K562 (cell line): ENCODE measurements around the gene DTNB. TPM values are rescaled to one million over a fixed set of nuclear protein-coding genes. Genes with fewer than 3 reads are reported as not detected.

ENCODE experiments used
- ATAC-seq: fragments of 200-7000 bp; cut with Tn5 transposase; 3 replicates; pipeline ENCODE4 v1.9.1; 2020; ENCODE audit warnings: moderate library complexity
- BruUV-seq: library from RNA; stranded (reverse); fragments of 400-500 nt; replicated peaks from 2 replicates; lab custom pipeline; 2021; lab: Mats Ljungman, UMichigan
- CTCF ChIA-PET: fragments of 300-600 bp; formaldehyde crosslinking; extraction: SDS; loops from one replicate; lab custom pipeline; 2021; ENCODE audit warnings: low intra/inter-chr PET ratio; lab: Yijun Ruan, JAX
- POLR2A ChIA-PET: fragments of 300-600, 350-650 bp; sonication (Branson Sonifier 250); formaldehyde crosslinking; extraction: SDS; loops from one replicate; lab custom pipeline; 2021; ENCODE audit warnings: antibody characterized with exemption, inconsistent platforms; lab: Yijun Ruan, JAX
- DNase-seq, 4 experiments: peaks; one replicate each; pipeline versions ENCODE4 v3.0.0 to v3.0.0-alpha.2; 2011 to 2018; ENCODE audit warnings: low spot score in 3 of 4, mixed read lengths in 3 of 4; ENCODE audit errors: extremely low read depth in 1 of 4
- FAIRE-seq: peaks from 2 replicates; lab custom pipeline; 2011; peaks lifted over from hg19 to GRCh38; lab: Jason Lieb, UNC
- H2AFZ ChIP-seq: 2 replicates; pipeline ENCODE4 v1.6.0; 2011; ENCODE audit warnings: low read depth, low read length, control low read depth, inconsistent platforms
- H3K27ac ChIP-seq: fragments of 200-600 bp; 3 replicates; pipeline ENCODE4 v1.8.0; 2011; ENCODE audit warnings: low read depth, mild to moderate bottlenecking, control low read depth, inconsistent platforms, low read length, moderate library complexity, mixed read lengths; ENCODE audit errors: extremely low read depth
- H3K27me3 ChIP-seq, 2 experiments: fragments of 300-600 bp in 1 of 2; 2 replicates in 1 of 2; 3 replicates in 1 of 2; pipeline versions ENCODE4 v1.6.0 to v1.8.0; 2011; ENCODE audit warnings: inconsistent platforms in 2 of 2, low read length in 2 of 2, mild to moderate bottlenecking in 1 of 2, mixed read lengths in 1 of 2, moderate library complexity in 1 of 2; ENCODE audit not compliant: control insufficient read depth in 2 of 2, insufficient read depth in 2 of 2
- H3K36me3 ChIP-seq: fragments of 300-600 bp; 3 replicates; pipeline ENCODE4 v1.8.0; 2011; ENCODE audit warnings: mild to moderate bottlenecking, low read length, inconsistent platforms; ENCODE audit not compliant: control insufficient read depth, insufficient read depth
- H3K4me1 ChIP-seq, 2 experiments: fragments of 200-600 bp in 1 of 2; replicated peaks in 1 of 2; 2 replicates in 1 of 2; 3 replicates in 1 of 2; pipeline versions ENCODE4 v1.5.1 to v1.8.0; 2011; ENCODE audit warnings: inconsistent platforms in 2 of 2, low read length in 2 of 2, mild to moderate bottlenecking in 1 of 2, mixed read lengths in 1 of 2, moderate library complexity in 1 of 2; ENCODE audit not compliant: control insufficient read depth in 2 of 2, insufficient read depth in 2 of 2
- H3K4me2 ChIP-seq: 2 replicates; pipeline ENCODE4 v1.6.1; 2011; ENCODE audit warnings: low read length, control low read depth, inconsistent platforms, mixed read lengths; ENCODE audit not compliant: insufficient read depth
- H3K4me3 ChIP-seq: fragments of 200-600 bp; sonication (generic), shearing (Covaris generic); 2 replicates; pipeline ENCODE4 v1.5.1; 2016; ENCODE audit warnings: control low read depth, inconsistent platforms
- H3K79me2 ChIP-seq: fragments of 200-600 bp; 3 replicates; pipeline ENCODE4 v1.8.0; 2011; ENCODE audit warnings: low read length, inconsistent platforms; ENCODE audit not compliant: control insufficient read depth, insufficient read depth
- H3K9ac ChIP-seq, 2 experiments: 2 replicates each; pipeline versions ENCODE4 v1.6.0 to v1.6.1; 2011; ENCODE audit warnings: low read depth in 2 of 2, low read length in 2 of 2, control low read depth in 1 of 2, inconsistent platforms in 1 of 2, mild to moderate bottlenecking in 1 of 2, mixed read lengths in 1 of 2; ENCODE audit not compliant: insufficient read depth in 1 of 2
- H3K9me1 ChIP-seq: one replicate; pipeline ENCODE4 v1.6.0; 2011; ENCODE audit warnings: inconsistent platforms, mild to moderate bottlenecking, low read length, moderate library complexity; ENCODE audit not compliant: control insufficient read depth, insufficient read depth
- H3K9me3 ChIP-seq: replicated peaks from 2 replicates; pipeline ENCODE4 v1.5.1; 2011; ENCODE audit warnings: low read depth, low read length, inconsistent platforms; ENCODE audit not compliant: control insufficient read depth, insufficient read depth
- H4K20me1 ChIP-seq: replicated peaks from 2 replicates; pipeline ENCODE4 v1.6.1; 2011; ENCODE audit warnings: low read length, inconsistent platforms, mixed read lengths; ENCODE audit not compliant: control insufficient read depth, insufficient read depth
- ARID3B ChIP-seq: fragments of 250-450 bp; sonication (Bioruptor Pico); IDR thresholded peaks from 2 replicates; pipeline ENCODE4 v1.4.0; 2020; ENCODE audit warnings: borderline replicate concordance
- CREB5 ChIP-seq: fragments of 250-450 bp; sonication (Bioruptor Pico); IDR thresholded peaks from 2 replicates; pipeline ENCODE4 v1.5.0; 2020; ENCODE audit warnings: mild to moderate bottlenecking
- ESRRA ChIP-seq: fragments of 450-650 bp; IDR thresholded peaks from 2 replicates; pipeline ENCODE4 v1.6.1; 2014; ENCODE audit warnings: low read depth, mild to moderate bottlenecking, moderate library complexity, borderline replicate concordance
- NCOR1 ChIP-seq: fragments of 450-650 bp; IDR thresholded peaks from 2 replicates; pipeline ENCODE4 v1.6.1; 2016; ENCODE audit warnings: mild to moderate bottlenecking, moderate library complexity
- NR2F6 ChIP-seq: fragments of 450-650 bp; formaldehyde crosslinking; IDR thresholded peaks from 2 replicates; pipeline ENCODE4 v1.4.0; 2020; ENCODE audit warnings: mild to moderate bottlenecking
- PHF20 ChIP-seq: fragments of 450-650 bp; IDR thresholded peaks from 2 replicates; pipeline ENCODE4 v1.6.1; 2018; ENCODE audit not compliant: partially characterized antibody
- RBM34 ChIP-seq: fragments of 200-400 bp; formaldehyde crosslinking; IDR thresholded peaks from 2 replicates; pipeline ENCODE4 v1.6.1; 2018; ENCODE audit warnings: low read length, borderline replicate concordance; ENCODE audit not compliant: insufficient read depth
- RUNX1 ChIP-seq: sonication (generic); IDR thresholded peaks from 2 replicates; pipeline ENCODE4 v1.6.1; 2016; ENCODE audit warnings: antibody characterized with exemption, low read depth
- ZFP1 ChIP-seq: fragments of 450-650 bp; formaldehyde crosslinking; IDR thresholded peaks from 2 replicates; pipeline ENCODE4 v1.4.0; 2020; ENCODE audit warnings: mild to moderate bottlenecking, mixed read lengths
- ZNF766 ChIP-seq: fragments of 200-800 bp; sonication (Bioruptor generic); conservative IDR thresholded peaks from 2 replicates; pipeline ENCODE4 v1.6.1; 2016; ENCODE audit warnings: missing genetic modification characterization, missing compliant biosample characterization
- WGBS: fragments of 100-300 bp; shearing (Covaris generic); methylation state at CpG from one replicate; pipeline ENCODE4 v1.1.6; 2016; ENCODE audit warnings: low coverage, mixed read lengths; ENCODE audit not compliant: insufficient coverage; ENCODE audit errors: missing lambda C conversion rate; 5-methylcytosine and 5-hydroxymethylcytosine counted together
- in situ Hi-C: fragments of 300-500 bp; cut with MboI; formaldehyde crosslinking; loops from 4 replicates; pipeline ENCODE4 v1.15.0; 2018; ENCODE audit warnings: inconsistent platforms, mixed read lengths
- intact Hi-C: fragments of 100-400 bp; cut with micrococcal nuclease; formaldehyde crosslinking; loops from 2 replicates; pipeline ENCODE4 v1.14.2; 2022
- polyA plus RNA-seq, 8 experiments: library from polyadenylated mRNA; depleted of rRNA in 4 of 8; stranded (reverse) in 5 of 8; unstranded in 3 of 8; fragments of >200 nt; fragmentation: Nextera tagmentation in 2 of 8; fragmentation: Illumina TruSeq in 1 of 8; extraction: Ambion mirVana in 2 of 8; extraction: Trizol in 1 of 8; gene quantifications; 2 replicates each; pipeline versions ENCODE4 v1.2.1 to v1.2.3, GENCODE V29; 2011 to 2014; ENCODE audit warnings: inconsistent platforms in 1 of 8, missing spikeins in 1 of 8
- total RNA-seq, 7 experiments: library from RNA; depleted of rRNA in 6 of 7; stranded (reverse); fragments of >200 nt in 6 of 7; fragmentation: Illumina TruSeq in 2 of 7; extraction: Trizol in 2 of 7; gene quantifications; 2 replicates each; pipeline versions ENCODE4 v1.2.1 to v1.2.3, GENCODE V29; 2011 to 2021; ENCODE audit warnings: low replicate concordance in 1 of 7

The DTNB gene
- total and polyA plus RNA-seq, 9 of the 15 experiments (the other 6 are each of a cell fraction or from before 2014, with no cell fraction given): 0.18 to 2.0 (median 0.77) TPM; not detected in 2

GRCh38 chr2:25388491-25388890, 284.9 kb downstream of the DTNB start:
- H4K20me1 ChIP-seq: no peaks in the 10 kb centered on the region; the same call in 1 of the 2 replicates
- no peak overlapping the region for H3K27ac ChIP-seq
- H3K36me3 ChIP-seq: no peaks in the 10 kb centered on the region
- in situ Hi-C loops (no loop called here), intact Hi-C loops (no loop called here)
- BruUV-seq: no TSS peak
- DNase-seq: no peak
- no peaks in the 10 kb centered on the region for H3K9me3 ChIP-seq
- H3K4me1 ChIP-seq: no peaks in the 10 kb centered on the region
- 0% methylated on average over 5 of the region's 6 CpGs for WGBS
- no peak for FAIRE-seq
- H3K4me2 ChIP-seq: no peak overlapping the region
- no peak overlapping the region for H2AFZ ChIP-seq
- CTCF ChIA-PET: no interaction called here
- TF ChIP-seq PHF20: no peak
- H3K79me2 ChIP-seq: no peaks in the 10 kb centered on the region
- ATAC-seq: no peak
- H3K4me3 ChIP-seq: no peak overlapping the region
- H3K27me3 ChIP-seq: peaks cover 35 to 54% of the 10 kb centered on the region in 2 experiments
- H3K9ac ChIP-seq: no peak overlapping the region
- POLR2A ChIA-PET: no interaction called here
- no peaks in the 10 kb centered on the region for H3K9me1 ChIP-seq

DNA sequence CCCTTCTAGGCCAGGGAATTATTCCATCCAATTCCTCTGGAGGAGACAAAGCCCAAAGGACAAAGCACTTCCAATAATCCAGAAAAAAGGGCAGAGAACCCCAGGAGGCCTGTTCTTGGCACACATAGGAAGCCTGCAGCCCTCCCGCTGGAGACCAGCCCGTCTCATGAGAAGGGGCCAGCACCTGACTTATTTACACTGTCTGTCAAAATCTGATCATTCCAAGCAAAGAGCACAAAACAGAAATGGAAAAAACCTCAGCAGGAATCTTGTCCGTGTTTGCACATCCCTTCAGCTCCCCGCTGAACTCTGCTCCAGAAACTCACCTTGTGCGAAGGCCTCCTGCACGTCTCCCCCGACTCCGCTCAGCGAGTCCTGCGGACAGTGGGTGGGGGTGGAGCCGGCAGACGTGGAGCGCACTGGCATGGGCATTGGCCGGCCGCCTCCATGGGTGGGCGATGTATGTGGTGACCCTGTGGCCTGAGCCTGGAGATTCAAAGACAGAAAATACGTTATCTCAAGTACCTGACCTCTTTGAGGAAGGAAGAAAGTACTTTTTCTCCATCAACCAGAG, 285.4 kb downstream of the DTNB start:
- FAIRE-seq (no peak), DNase-seq (no peak), ATAC-seq (no peak)
- no peaks in the 10 kb centered on the region for H3K9me1 ChIP-seq
- POLR2A ChIA-PET: no interaction called here
- WGBS: 5% methylated on average over 17 of the region's 17 CpGs
- no peak overlapping the region for H3K9ac ChIP-seq
- H3K36me3 ChIP-seq: no peaks in the 10 kb centered on the region
- in situ Hi-C loops: no loop called here
- H3K9me3 ChIP-seq: no peaks in the 10 kb centered on the region
- BruUV-seq: no TSS peak
- CTCF ChIA-PET: no interaction called here
- H3K79me2 ChIP-seq: no peaks in the 10 kb centered on the region
- no peak overlapping the region for H2AFZ ChIP-seq
- no peak overlapping the region for H3K4me3 ChIP-seq
- intact Hi-C loops: no loop called here
- peaks cover 36 to 56% of the 10 kb centered on the region in 2 experiments for H3K27me3 ChIP-seq
- no peak overlapping the region for H3K27ac ChIP-seq
- H3K4me2 ChIP-seq: no peak overlapping the region
- H4K20me1 ChIP-seq: no peaks in the 10 kb centered on the region; the same call in 1 of the 2 replicates
- H3K4me1 ChIP-seq: no peaks in the 10 kb centered on the region
- TF ChIP-seq ARID3B (CRISPR knock-in tag): no peak
- TF ChIP-seq ESRRA: no peak
- TF ChIP-seq RBM34: no peak
- TF ChIP-seq NCOR1: no peak
- TF ChIP-seq ZNF766: no peak
- TF ChIP-seq NR2F6 (CRISPR knock-in tag): no peak
- TF ChIP-seq CREB5 (CRISPR knock-in tag): no peak
- no peak for TF ChIP-seq ZFP1 (CRISPR knock-in tag)
- TF ChIP-seq RUNX1: no peak
